HG03469 (cell line): ENCODE data around the gene TBC1D28.
"Not testable (repeated sequence)": the region's sequence is repeated elsewhere in the genome, so short reads cannot be mapped to it uniquely, and the experiment has no call there.

Source experiments
- ATAC-seq: cut with Tn5 transposase; IDR thresholded peaks from one replicate; pipeline ENCODE4 v1.9.1; 2021; ENCODE audit warnings: mild to moderate bottlenecking, moderate library complexity, moderate number of reproducible peaks; ENCODE audit not compliant: unreplicated experiment

TBC1D28 gene

GRCh38 chr17:18617613-18618012, 26.6 kb downstream of the TBC1D28 start:
- ATAC-seq = not testable (repeated sequence)

DNA sequence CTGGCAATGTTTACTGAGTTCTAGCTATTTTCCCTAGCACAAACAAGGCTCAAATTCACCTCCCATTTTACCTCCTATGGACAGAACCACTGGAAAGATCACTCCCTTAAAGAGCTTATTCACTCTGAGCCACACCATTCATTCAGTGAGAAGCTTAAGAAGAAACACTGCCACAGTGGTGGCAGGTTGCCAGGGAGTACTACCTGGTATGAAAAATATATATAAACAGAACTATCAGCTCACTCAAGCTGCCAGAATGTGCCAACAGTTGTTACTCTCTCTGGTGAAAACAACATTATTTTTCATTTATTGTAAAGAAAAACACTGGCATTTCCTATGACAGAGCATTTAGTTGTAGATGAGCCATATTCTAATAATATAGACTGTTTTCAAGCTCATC, 31.2 kb downstream of the TBC1D28 start:
- not testable (repeated sequence) for ATAC-seq

- ATAC-seq = not testable (repeated sequence)
These were observed 51.1 kb downstream of the TBC1D28 start for GRCh38 chr17:18593138-18593537.
